Measurements from ENCODE around the gene SURF6.

SURF6 gene

GRCh38 chr9:133347515-133347984, 11.6 kb upstream of the SURF6 start:
- H3K4me3 ChIP-seq (ENCODE audit: low read length), result peak overlapping the region; percentile 90
- TF ChIP-seq ZNF274 (IDR thresholded peaks at IDR 0.05; ENCODE audit: low read depth, low read length), result no peak

GRCh38 chr9:133346021-133346785, 10.2 kb upstream of the SURF6 start:
- no peak for TF ChIP-seq ZNF274 (IDR thresholded peaks at IDR 0.05; ENCODE audit: low read depth, low read length)
- peak overlapping the region; percentile 90; the same call in 1 of the 2 replicates for H3K4me3 ChIP-seq (ENCODE audit: low read length)

- TF ChIP-seq ZNF274 (IDR thresholded peaks at IDR 0.05; ENCODE audit: low read depth, low read length), result no peak
These were observed 9.6 kb upstream of the SURF6 start for GRCh38 chr9:133345596-133345995.

GRCh38 chr9:133344979-133345378, 9.0 kb upstream of the SURF6 start:
- H3K4me3 ChIP-seq (ENCODE audit: low read length), result no peak overlapping the region

More at GRCh38 chr9:133345596-133345995, 9.6 kb upstream of the SURF6 start:
- no peak overlapping the region for H3K4me3 ChIP-seq (ENCODE audit: low read length)

GRCh38 chr9:133344071-133344470, 8.1 kb upstream of the SURF6 start:
- no peak overlapping the region for H3K4me3 ChIP-seq (ENCODE audit: low read length)
- TF ChIP-seq ZNF274 (IDR thresholded peaks at IDR 0.05; ENCODE audit: low read depth, low read length), result no peak

More at GRCh38 chr9:133344979-133345378, 9.0 kb upstream of the SURF6 start:
- TF ChIP-seq ZNF274 (IDR thresholded peaks at IDR 0.05; ENCODE audit: low read depth, low read length), result no peak

GRCh38 chr9:133342570-133342969, 6.6 kb upstream of the SURF6 start:
- no peak for TF ChIP-seq ZNF274 (IDR thresholded peaks at IDR 0.05; ENCODE audit: low read depth, low read length)
- no peak overlapping the region for H3K4me3 ChIP-seq (ENCODE audit: low read length)

- TF ChIP-seq ZNF274 (IDR thresholded peaks at IDR 0.05; ENCODE audit: low read depth, low read length), result no peak
- H3K4me3 ChIP-seq (ENCODE audit: low read length), result no peak overlapping the region
These were observed 6.0 kb upstream of the SURF6 start for GRCh38 chr9:133342069-133342406.

- TF ChIP-seq ZNF274 (IDR thresholded peaks at IDR 0.05; ENCODE audit: low read depth, low read length), result no peak
- no peak overlapping the region for H3K4me3 ChIP-seq (ENCODE audit: low read length)
These were observed 5.5 kb upstream of the SURF6 start for GRCh38 chr9:133341369-133342068.

- no peak overlapping the region for H3K4me3 ChIP-seq (ENCODE audit: low read length)
- TF ChIP-seq ZNF274 (IDR thresholded peaks at IDR 0.05; ENCODE audit: low read depth, low read length), result no peak
These were observed 4.9 kb upstream of the SURF6 start for GRCh38 chr9:133340916-133341315.

GRCh38 chr9:133340256-133340655, 4.3 kb upstream of the SURF6 start:
- no peak for TF ChIP-seq ZNF274 (IDR thresholded peaks at IDR 0.05; ENCODE audit: low read depth, low read length)
- no peak overlapping the region for H3K4me3 ChIP-seq (ENCODE audit: low read length)

GRCh38 chr9:133339641-133340040, 3.7 kb upstream of the SURF6 start:
- H3K4me3 ChIP-seq (ENCODE audit: low read length), result no peak overlapping the region
- no peak for TF ChIP-seq ZNF274 (IDR thresholded peaks at IDR 0.05; ENCODE audit: low read depth, low read length)

GRCh38 chr9:133334888-133335287, 1.1 kb downstream of the SURF6 start:
- peak overlapping the region; percentile 86 for H3K4me3 ChIP-seq (ENCODE audit: low read length)

- no peak for TF ChIP-seq ZNF274 (IDR thresholded peaks at IDR 0.05; ENCODE audit: low read depth, low read length)
- H3K4me3 ChIP-seq (ENCODE audit: low read length), result no peak overlapping the region
These were observed 1.8 kb downstream of the SURF6 start for GRCh38 chr9:133334161-133334560.

- TF ChIP-seq ZNF274 (IDR thresholded peaks at IDR 0.05; ENCODE audit: low read depth, low read length), result no peak
- no peak overlapping the region for H3K4me3 ChIP-seq (ENCODE audit: low read length)
These were observed 2.4 kb downstream of the SURF6 start for GRCh38 chr9:133333566-133333965.

- H3K4me3 ChIP-seq (ENCODE audit: low read length), result no peak overlapping the region
- no peak for TF ChIP-seq ZNF274 (IDR thresholded peaks at IDR 0.05; ENCODE audit: low read depth, low read length)
These were observed 3.0 kb downstream of the SURF6 start for GRCh38 chr9:133333011-133333410.
